ENCODE measurements around the gene GLCCI1.
A peak's percentile ranks its signal among the peaks of the same experiment; 100 is the strongest.

Gene GLCCI1

GRCh38 chr7:8120390-8121058 is 151.9 kb downstream of the GLCCI1 start:
- no peak overlapping the region for H3K4me3 ChIP-seq (ENCODE audit: low read depth in 1 of 2, low read length in 1 of 2)
- TF ChIP-seq CTCF (IDR thresholded peaks at IDR 0.05) = no peak
- no peaks in the 10 kb centered on the region for H3K27me3 ChIP-seq
- H3K4me1 ChIP-seq (ENCODE audit: control insufficient read depth in 1 of 2, insufficient read depth in 1 of 2, low read depth in 1 of 2, low read length in 1 of 2) = peaks cover 7 to 12% of the 10 kb centered on the region in 2 experiments
- H3K36me3 ChIP-seq = peaks cover 57% of the 10 kb centered on the region
- H3K27ac ChIP-seq = no peak overlapping the region
- H3K9me3 ChIP-seq = no peaks in the 10 kb centered on the region

GRCh38 chr7:8121243-8121642 is 152.6 kb downstream of the GLCCI1 start:
- no peak overlapping the region for H3K4me3 ChIP-seq (ENCODE audit: low read depth in 1 of 2, low read length in 1 of 2)
- no peaks in the 10 kb centered on the region for H3K27me3 ChIP-seq
- H3K27ac ChIP-seq = no peak overlapping the region
- peaks cover 15 to 20% of the 10 kb centered on the region in 2 experiments for H3K4me1 ChIP-seq (ENCODE audit: control insufficient read depth in 1 of 2, insufficient read depth in 1 of 2, low read depth in 1 of 2, low read length in 1 of 2)
- TF ChIP-seq CTCF (IDR thresholded peaks at IDR 0.05) = no peak
- peaks cover 56% of the 10 kb centered on the region for H3K36me3 ChIP-seq
- no peaks in the 10 kb centered on the region for H3K9me3 ChIP-seq

DNA sequence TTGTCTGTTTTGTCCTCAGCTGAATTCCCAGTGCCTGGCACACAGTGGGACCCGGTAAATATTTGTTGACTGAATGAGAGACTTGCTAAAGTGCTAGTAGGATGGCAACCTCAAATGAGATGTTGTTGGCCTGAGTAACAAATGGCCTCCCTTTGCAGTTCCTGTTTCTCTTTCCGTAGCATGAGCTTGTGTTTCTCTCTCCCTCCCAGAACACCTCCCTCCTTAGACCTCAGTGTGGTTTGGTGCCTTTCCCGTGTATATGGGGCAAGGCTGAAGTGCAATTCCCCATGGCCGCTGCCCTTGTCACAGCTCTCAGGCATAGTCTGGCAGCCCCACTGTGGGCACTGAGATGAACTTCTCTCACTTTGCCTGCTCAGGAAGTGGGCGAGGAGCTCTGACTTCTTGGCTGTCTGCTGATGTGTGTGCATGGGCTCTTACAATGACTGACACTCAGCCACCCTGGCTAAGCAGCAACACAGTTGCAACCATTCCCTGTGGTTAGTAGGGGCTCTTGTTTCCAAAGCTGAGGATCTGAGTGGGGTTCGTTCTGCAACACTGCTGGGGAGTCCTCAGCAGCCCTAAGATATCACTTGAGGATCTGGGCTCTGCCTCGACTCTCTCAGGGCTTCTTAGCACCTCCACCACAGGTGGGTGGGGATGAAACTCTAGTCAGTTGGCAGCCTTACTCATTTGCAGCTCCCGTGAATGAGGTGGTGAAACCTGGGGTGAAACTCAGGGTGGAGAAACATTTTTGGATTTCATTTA is 157.3 kb downstream of the GLCCI1 start:
- H3K36me3 ChIP-seq = peaks cover 28% of the 10 kb centered on the region
- no peaks in the 10 kb centered on the region for H3K9me3 ChIP-seq
- no peak for TF ChIP-seq CTCF (IDR thresholded peaks at IDR 0.05)
- H3K4me3 ChIP-seq (ENCODE audit: low read depth in 1 of 2, low read length in 1 of 2) = peak overlapping the region; percentile 23 to 40
- peak overlapping the region; percentile 92 for H3K27ac ChIP-seq
- H3K27me3 ChIP-seq = no peaks in the 10 kb centered on the region
- peaks cover 42 to 46% of the 10 kb centered on the region in 2 experiments for H3K4me1 ChIP-seq (ENCODE audit: control insufficient read depth in 1 of 2, insufficient read depth in 1 of 2, low read depth in 1 of 2, low read length in 1 of 2)

GRCh38 chr7:8126601-8127167 is 158.1 kb downstream of the GLCCI1 start:
- Histone ChIP-seq H3K4me1 (ENCODE audit: control insufficient read depth in 1 of 2, insufficient read depth in 1 of 2, low read depth in 1 of 2, low read length in 1 of 2) (peaks cover 42 to 46% of the 10 kb centered on the region in 2 experiments), H3K4me3 (ENCODE audit: low read depth in 1 of 2, low read length in 1 of 2) (peak overlapping the region in 1 of 2 experiments; percentile 40), H3K36me3 (peaks cover 20% of the 10 kb centered on the region), H3K9me3 (no peaks in the 10 kb centered on the region), H3K27me3 (no peaks in the 10 kb centered on the region), H3K27ac (peak overlapping the region; percentile 92)
- no peak for TF ChIP-seq CTCF (IDR thresholded peaks at IDR 0.05)

DNA sequence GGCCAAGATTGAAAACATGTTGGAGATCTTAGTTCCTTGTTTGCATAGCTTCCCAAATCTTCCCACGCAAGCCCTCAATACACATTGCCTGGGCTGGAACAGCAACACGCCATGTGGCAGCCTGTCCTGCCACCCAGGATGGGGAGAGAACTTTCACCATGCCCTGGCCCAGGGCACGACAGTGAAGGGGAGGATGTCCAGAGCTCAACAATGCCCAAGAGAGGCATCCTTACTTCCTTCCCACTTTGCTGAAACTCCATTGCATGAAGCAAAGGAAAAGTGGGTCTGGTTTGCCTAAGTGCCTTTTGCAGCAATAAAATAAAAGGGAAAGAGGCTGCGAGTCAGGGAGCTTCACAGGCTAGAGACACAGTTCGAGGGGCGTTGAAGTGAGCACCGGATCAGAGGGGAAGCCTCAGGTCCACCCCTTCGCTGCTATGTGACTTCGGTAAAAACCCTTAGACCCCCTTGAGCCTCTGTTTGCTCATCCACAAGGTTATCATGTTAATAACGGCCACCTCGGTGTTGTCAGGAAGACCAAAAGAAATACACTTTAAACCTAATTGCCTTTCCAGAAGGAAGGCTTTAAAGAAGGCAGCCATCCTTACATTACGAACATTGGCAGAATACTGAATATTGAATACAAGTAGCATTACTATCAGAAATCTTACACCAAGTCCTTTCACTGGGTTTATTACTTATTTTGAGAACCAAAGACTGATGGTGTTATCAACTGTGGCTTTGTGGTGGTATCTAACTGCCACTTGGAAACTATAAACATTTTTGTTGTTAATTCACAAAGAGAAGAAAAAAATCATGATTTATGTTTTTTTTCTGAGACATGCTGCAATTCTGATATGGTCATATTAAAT is 160.1 kb downstream of the GLCCI1 start:
- peak overlapping the region; percentile 92 for H3K27ac ChIP-seq

More for the DNA sequence above, 160.1 kb downstream of the GLCCI1 start:
- TF ChIP-seq CTCF (IDR thresholded peaks at IDR 0.05) = no peak
- no peaks in the 10 kb centered on the region for H3K36me3 ChIP-seq
- H3K4me3 ChIP-seq (ENCODE audit: low read depth in 1 of 2, low read length in 1 of 2) = no peak overlapping the region
- H3K27me3 ChIP-seq = no peaks in the 10 kb centered on the region
- H3K9me3 ChIP-seq = no peaks in the 10 kb centered on the region
- peaks cover 42 to 46% of the 10 kb centered on the region in 2 experiments for H3K4me1 ChIP-seq (ENCODE audit: control insufficient read depth in 1 of 2, insufficient read depth in 1 of 2, low read depth in 1 of 2, low read length in 1 of 2)
